ENCODE results near the gene TMEM178B. TPM values are rescaled to one million over a fixed set of nuclear protein-coding genes. Genes with fewer than 3 reads are reported as not detected.

TMEM178B gene
- total and polyA plus RNA-seq, 2 of the 4 experiments (the other 2 are of a cell fraction), result under 0.01 to 0.05 TPM

- Histone ChIP-seq H3K14ac (replicated peaks; ENCODE audit: low read depth, low read length) (no peak overlapping the region), H3K9me1 (ENCODE audit: insufficient read depth, low read length) (no peaks in the 10 kb centered on the region), H4K8ac (ENCODE audit: low read depth in 2 of 2, low read length in 2 of 2) (no peak overlapping the region), H3K4me3 (ENCODE audit: insufficient read depth, low read depth, low read length) (no peak overlapping the region), H3K9me3 (ENCODE audit: control insufficient read depth, insufficient read depth, low read length) (peaks cover 5% of the 10 kb centered on the region; the same call in 1 of the 2 replicates), H4K20me1 (ENCODE audit: insufficient read depth, low read length) (no peaks in the 10 kb centered on the region), H4K91ac (ENCODE audit: insufficient read depth, low read depth, low read length) (no peak overlapping the region), H2BK20ac (ENCODE audit: low read depth, low read length) (no peak overlapping the region), H3K4me2 (ENCODE audit: low read depth, low read length) (no peak overlapping the region), H3K56ac (ENCODE audit: extremely low read depth, insufficient read depth, low read length) (no peak overlapping the region), H2BK120ac (ENCODE audit: low read depth, low read length) (no peak overlapping the region), H2BK5ac (ENCODE audit: low read depth, low read length, poor library complexity, severe bottlenecking) (no peak overlapping the region), H2BK15ac (ENCODE audit: low read depth, low read length) (no peak overlapping the region), H3K9ac (ENCODE audit: low read depth, low read length) (no peak overlapping the region), H3K27me3 (ENCODE audit: control insufficient read depth, insufficient read depth, low read length) (no peaks in the 10 kb centered on the region), H2AFZ (replicated peaks; ENCODE audit: low read length, poor library complexity) (no peak overlapping the region), H2AK5ac (ENCODE audit: low read depth, low read length) (no peak overlapping the region), H3K4me1 (ENCODE audit: control insufficient read depth, insufficient read depth, low read length) (no peaks in the 10 kb centered on the region), H3K18ac (ENCODE audit: low read depth, low read length) (no peak overlapping the region), H4K5ac (ENCODE audit: low read depth, low read length) (no peak overlapping the region), H3K23ac (ENCODE audit: low read depth, low read length) (no peak overlapping the region), H3K79me1 (ENCODE audit: low read depth in 1 of 2, low read length in 2 of 2) (no peaks in the 10 kb centered on the region), H3K27ac (ENCODE audit: insufficient read depth, low read length) (no peak overlapping the region), H2AK9ac (replicated peaks; ENCODE audit: low read depth, low read length, poor library complexity) (no peak overlapping the region), H3K36me3 (ENCODE audit: control insufficient read depth, insufficient read depth, low read length) (no peaks in the 10 kb centered on the region), H3K4ac (ENCODE audit: low read depth, low read length) (no peak overlapping the region)
- no peak for DNase-seq
- intact Hi-C loops (cut with micrococcal nuclease), result no loop called here
- TF ChIP-seq CHD1 (IDR thresholded peaks at IDR 0.05; ENCODE audit: low read depth, low read length) (no peak), BHLHE40 (IDR thresholded peaks at IDR 0.05; ENCODE audit: low read depth, low read length) (no peak), MAFK (IDR thresholded peaks at IDR 0.05; ENCODE audit: low read depth, low read length) (no peak)
- dilution Hi-C loops (cut with HindIII; ENCODE audit: low sequenced_read_pairs, unreplicated experiment), result no loop called here
- ChIA-PET POLR2A (ENCODE audit: unreplicated experiment) (no interaction called here), CTCF (no interaction called here)
- no TSS peak for BruUV-seq (replicated peaks)
- in situ Hi-C loops (cut with MboI; ENCODE audit: low sequenced_read_pairs), result no loop called here
- WGBS, 2 experiments (ENCODE audit: extremely low coverage in 2 of 2, insufficient read length in 1 of 2), result 83% methylated on average over 1 of the region's 5 CpGs; no CpG with 5 or more reads in 1 of the 2 experiments
- no peak for ATAC-seq (ENCODE audit: low read depth)
Measured at GRCh38 chr7:141468341-141468740, 394.5 kb downstream of the TMEM178B start.

Measured in IMR-90 (cell line).